MM.1S (cell line): ENCODE results near the gene ATP2B1.

Experiments
- CTCF ChIP-seq: fragments of 300-600 bp; sonication (generic); IDR thresholded peaks from 2 replicates; pipeline ENCODE4 v1.5.1; 2016; ENCODE audit warnings: antibody characterized with exemption, low read length, mixed read lengths
- EZH2 ChIP-seq: fragments of 300-600 bp; sonication (generic); optimal IDR thresholded peaks from 2 replicates; pipeline ENCODE3; 2017; ENCODE audit warnings: low read depth, mild to moderate bottlenecking, antibody characterized with exemption, low read length, mixed read lengths
- EZH2phosphoT487 ChIP-seq: fragments of 300-600 bp; sonication (generic); IDR thresholded peaks from 2 replicates; pipeline ENCODE4 v1.6.1; 2018; ENCODE audit warnings: antibody characterized with exemption, low read length

GRCh38 chr12:89597770-89598169 lies 110.9 kb downstream of the ATP2B1 start:
- TF ChIP-seq CTCF (no peak), EZH2phosphoT487 (no peak), EZH2 (no peak)
